Kidney (tissue), 14 donors: ENCODE results near the gene BAX. TPM values are rescaled to one million over a fixed set of nuclear protein-coding genes. Genes with fewer than 3 reads are reported as not detected.

ENCODE experiments used
- DNase-seq, 5 donors: peaks; one replicate each; pipeline ENCODE4 v3.0.0-alpha.2; 2013 to 2020
- FAIRE-seq: peaks from 2 replicates; lab custom pipeline; 2012; peaks lifted over from hg19 to GRCh38; lab: Jason Lieb, UNC
- H3K27ac ChIP-seq, 2 donors: one replicate each; pipeline ENCODE4 v1.7.0; 2013; ENCODE audit warnings: low read depth in 2 of 2, low read length in 2 of 2, inconsistent platforms in 1 of 2
- H3K27me3 ChIP-seq: one replicate; pipeline ENCODE4 v1.7.1; 2013; ENCODE audit warnings: low read length, inconsistent platforms; ENCODE audit not compliant: control insufficient read depth, insufficient read depth
- H3K36me3 ChIP-seq, 3 donors: one replicate each; pipeline versions ENCODE4 v1.7.0 to v1.7.1; 2013; ENCODE audit warnings: low read length in 3 of 3, control low read depth in 1 of 3, inconsistent platforms in 1 of 3; ENCODE audit not compliant: insufficient read depth in 3 of 3, control insufficient read depth in 2 of 3
- H3K4me1 ChIP-seq, 3 donors: one replicate each; pipeline versions ENCODE4 v1.7.0 to v1.7.1; 2013; ENCODE audit warnings: low read length in 3 of 3, inconsistent platforms in 1 of 3, low read depth in 1 of 3; ENCODE audit not compliant: control insufficient read depth in 2 of 3, insufficient read depth in 2 of 3
- H3K4me3 ChIP-seq, 3 donors: one replicate each; pipeline versions ENCODE4 v1.7.0 to v1.8.1; 2013; ENCODE audit warnings: low read length in 3 of 3, control low read depth in 1 of 3, inconsistent platforms in 1 of 3
- H3K9ac ChIP-seq, 3 donors: one replicate each; pipeline versions ENCODE4 v1.7.0 to v1.7.1; 2013; ENCODE audit warnings: low read length in 3 of 3, control low read depth in 1 of 3, inconsistent platforms in 1 of 3
- H3K9me3 ChIP-seq, 3 donors: one replicate each; pipeline versions ENCODE4 v1.7.0 to v1.7.1; 2013; ENCODE audit warnings: low read length in 3 of 3, control low read depth in 1 of 3, inconsistent platforms in 1 of 3; ENCODE audit not compliant: control insufficient read depth in 2 of 3, insufficient read depth in 1 of 3
- CTCF ChIP-seq: IDR thresholded peaks from 3 replicates; pipeline ENCODE4 v1.5.1; 2012; ENCODE audit warnings: mild to moderate bottlenecking, moderate library complexity, borderline replicate concordance; ENCODE audit not compliant: insufficient read depth; ENCODE audit errors: extremely low read depth
- intact Hi-C: fragments of 100-400 bp; cut with DNase I; formaldehyde crosslinking; loops from one replicate; pipeline ENCODE4 v1.11.1; 2022
- polyA plus RNA-seq: library from polyadenylated mRNA; stranded (reverse); fragments of 350-450 nt; fragmentation: Illumina TruSeq; extraction: RNeasy Lipid Tissue Mini Kit (QIAGEN cat#74804); gene quantifications from one replicate; pipeline ENCODE4 v1.2.3, GENCODE V29; 2014; ENCODE audit warnings: low read depth, low replicate concordance; ENCODE audit not compliant: insufficient read depth
- total RNA-seq: library from RNA; stranded (reverse); fragmentation: NEBNext Ultra II Directional; extraction: Animal tissue kit (Norgen Biotek cat#: 25700); gene quantifications from one replicate; pipeline ENCODE4 v1.2.1, GENCODE V29; 2021
- donor health status: control.
- donor health status: control.
- donor health status: control.
- donor health status: control.
- donor health status: control.
- donor health status: DM: yes; HTN: yes; CAD: no.
- donor health status: Normal renal cell carcinoma (clear cell type).

BAX gene
- total and polyA plus RNA-seq, 2 donors from 2014 or later: 76.7 to 141 TPM

- Histone ChIP-seq H3K9ac (no peak overlapping the region), H3K36me3 (no peaks in the 10 kb centered on the region), H3K4me1 (no peaks in the 10 kb centered on the region), H3K4me3 (no peak overlapping the region), H3K27ac (no peak overlapping the region), H3K27me3 (no peaks in the 10 kb centered on the region), H3K9me3 (no peaks in the 10 kb centered on the region)
- DNase-seq: no peak
- no peak for TF ChIP-seq CTCF
- intact Hi-C loops: no loop called here
- FAIRE-seq: no peak
Observed at GRCh38 chr19:48947258-48947542, 7.5 kb upstream of the BAX start.

GRCh38 chr19:48950159-48950558 is 4.5 kb upstream of the BAX start:
- no peak for FAIRE-seq
- Histone ChIP-seq H3K36me3 (no peaks in the 10 kb centered on the region), H3K27me3 (no peaks in the 10 kb centered on the region), H3K9me3 (no peaks in the 10 kb centered on the region), H3K27ac (no peak overlapping the region), H3K9ac (no peak overlapping the region), H3K4me3 (no peak overlapping the region), H3K4me1 (peaks cover 0 to under 1% (median 0%) of the 10 kb centered on the region in 3 donors)
- TF ChIP-seq CTCF: no peak
- intact Hi-C loops: no loop called here
- DNase-seq: peak in 1 of 5 donors; percentile 43

- DNase-seq (no peak), FAIRE-seq (no peak)
- no peak for TF ChIP-seq CTCF
- H3K27ac ChIP-seq: no peak overlapping the region
- H3K4me1 ChIP-seq: peaks cover 0 to 7% (median 0%) of the 10 kb centered on the region in 3 donors
- H3K9me3 ChIP-seq: no peaks in the 10 kb centered on the region
- no peak overlapping the region for H3K4me3 ChIP-seq
- intact Hi-C loops: no loop called here
- H3K27me3 ChIP-seq: no peaks in the 10 kb centered on the region
- no peak overlapping the region for H3K9ac ChIP-seq
- no peaks in the 10 kb centered on the region for H3K36me3 ChIP-seq
Observed at GRCh38 chr19:48950830-48951519, 3.7 kb upstream of the BAX start.

GRCh38 chr19:48953141-48953540 is 1.5 kb upstream of the BAX start:
- Histone ChIP-seq H3K4me1 (peaks cover 0 to 7% (median 0%) of the 10 kb centered on the region in 3 donors), H3K9ac (no peak overlapping the region), H3K36me3 (peaks cover 0 to 3% (median 2%) of the 10 kb centered on the region in 3 donors), H3K9me3 (no peaks in the 10 kb centered on the region), H3K4me3 (no peak overlapping the region), H3K27me3 (no peaks in the 10 kb centered on the region), H3K27ac (no peak overlapping the region)
- intact Hi-C loops: no loop called here
- DNase-seq (peak in 1 of 5 donors; percentile 32), FAIRE-seq (no peak)
- TF ChIP-seq CTCF: no peak
